AG09319 (cell line): ENCODE results near the gene SASH1.

Experiments used
- DNase-seq: peaks from one replicate; pipeline ENCODE4 v3.0.0-alpha.2; 2010; ENCODE audit warnings: low read depth; ENCODE audit errors: extremely low read depth
- CTCF ChIP-seq: IDR thresholded peaks from 2 replicates; pipeline ENCODE4 v1.5.1; 2011; ENCODE audit warnings: low read depth, mild to moderate bottlenecking, inconsistent platforms, low read length, moderate library complexity

The SASH1 gene

GRCh38 chr6:148599967-148600426 lies 257.4 kb downstream of the SASH1 start:
- DNase-seq, result no peak
- TF ChIP-seq CTCF, result no peak
